Measurements from ENCODE around the gene OR9G1.

OR9G1 gene

DNA sequence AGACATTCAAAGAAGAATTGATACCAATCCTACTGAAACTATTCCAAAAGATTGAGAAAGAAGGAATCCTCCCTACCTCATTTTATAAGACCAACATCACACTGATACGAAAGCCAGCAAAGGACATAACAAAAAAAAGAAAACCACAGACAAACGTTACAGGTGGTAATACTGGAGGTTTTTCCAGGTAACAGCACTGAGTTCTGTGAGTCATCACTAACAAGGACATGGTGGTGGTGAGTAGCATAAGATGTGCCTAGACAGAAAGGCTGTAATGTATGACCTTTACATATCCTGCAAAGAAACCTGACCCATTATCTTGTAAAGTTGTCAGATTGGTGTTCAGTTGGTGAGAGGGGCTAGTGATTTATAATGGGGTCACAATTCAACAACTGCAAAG, 15.3 kb downstream of the OR9G1 start:
- no peaks in the 10 kb centered on the region for H3K4me1 ChIP-seq (ENCODE audit: insufficient read depth, low read length)
- no peak overlapping the region for H3K4me3 ChIP-seq (ENCODE audit: low read length)
- no peaks in the 10 kb centered on the region for H3K27me3 ChIP-seq (ENCODE audit: insufficient read depth, low read length)
- H3K9me3 ChIP-seq (ENCODE audit: insufficient read depth, low read depth, low read length), result no peaks in the 10 kb centered on the region
- H3K9ac ChIP-seq (ENCODE audit: low read depth, low read length), result no peak overlapping the region
- no peaks in the 10 kb centered on the region for H3K36me3 ChIP-seq (ENCODE audit: insufficient read depth, low read length)
- 88% methylated on average over 1 of the region's 2 CpGs for WGBS
- H3K27ac ChIP-seq (ENCODE audit: low read depth, low read length), result no peak overlapping the region

DNA sequence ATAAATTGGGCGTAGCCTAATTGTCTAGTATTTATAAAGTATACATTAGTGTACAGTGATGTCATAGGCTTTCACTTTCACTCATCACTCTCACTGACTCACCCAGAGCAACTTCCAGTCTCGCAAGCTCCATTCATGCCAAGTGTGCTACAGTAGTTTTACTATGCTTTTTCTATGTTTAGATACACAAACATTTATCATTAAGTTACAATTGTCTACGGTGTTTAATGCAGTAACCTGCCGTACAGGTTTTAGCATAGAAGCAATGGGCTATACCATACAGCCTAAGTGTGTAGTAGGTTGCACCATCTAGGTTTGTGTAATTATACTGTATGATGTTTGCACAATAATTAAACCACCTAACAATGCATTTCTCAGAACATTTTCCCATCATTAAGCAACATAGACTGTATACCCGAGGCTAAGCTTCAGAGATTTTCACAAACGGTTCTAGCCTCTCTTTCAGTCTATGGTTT, 17.5 kb downstream of the OR9G1 start:
- Histone ChIP-seq H3K9me3 (ENCODE audit: insufficient read depth, low read depth, low read length) (no peaks in the 10 kb centered on the region), H3K27me3 (ENCODE audit: insufficient read depth, low read length) (no peaks in the 10 kb centered on the region), H3K36me3 (ENCODE audit: insufficient read depth, low read length) (no peaks in the 10 kb centered on the region), H3K9ac (ENCODE audit: low read depth, low read length) (no peak overlapping the region), H3K4me1 (ENCODE audit: insufficient read depth, low read length) (no peaks in the 10 kb centered on the region), H3K27ac (ENCODE audit: low read depth, low read length) (no peak overlapping the region), H3K4me3 (ENCODE audit: low read length) (no peak overlapping the region)
- 94% methylated on average over 5 of the region's 6 CpGs for WGBS

DNA sequence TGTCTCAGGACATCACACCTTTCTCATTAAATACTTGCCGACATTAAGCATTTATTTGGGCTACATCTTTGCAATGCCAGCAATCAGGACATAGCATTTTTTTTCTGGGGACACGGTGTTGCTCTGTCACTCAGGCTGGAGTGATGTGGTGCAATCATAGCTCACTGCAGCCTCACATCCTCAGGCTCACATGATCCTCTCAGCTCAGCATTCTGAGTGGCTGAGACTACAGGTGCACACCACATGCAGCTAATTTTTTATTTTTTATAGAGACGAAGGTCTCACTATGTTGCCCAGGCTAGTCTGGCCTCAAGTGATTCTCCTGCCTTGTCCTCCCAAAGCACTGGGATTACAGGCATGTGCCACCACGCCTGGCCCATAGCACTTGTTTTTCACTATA, 21.6 kb downstream of the OR9G1 start:
- 88% methylated on average over 4 of the region's 4 CpGs for WGBS

DNA sequence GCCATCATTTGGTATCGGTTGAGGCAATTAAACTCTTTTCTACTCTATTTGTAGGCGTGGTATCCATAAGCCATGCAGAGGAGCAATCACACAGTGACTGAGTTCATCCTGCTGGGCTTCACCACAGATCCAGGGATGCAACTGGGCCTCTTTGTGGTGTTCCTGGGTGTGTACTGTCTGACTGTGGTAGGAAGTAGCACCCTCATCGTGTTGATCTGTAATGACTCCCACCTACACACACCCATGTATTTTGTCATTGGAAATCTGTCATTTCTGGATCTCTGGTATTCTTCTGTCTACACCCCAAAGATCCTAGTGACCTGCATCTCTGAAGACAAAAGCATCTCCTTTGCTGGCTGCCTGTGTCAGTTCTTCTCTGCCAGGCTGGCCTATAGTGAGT, 41.2 kb downstream of the OR9G1 start:
- 94% methylated on average over 3 of the region's 3 CpGs for WGBS

More for the DNA sequence above, 21.6 kb downstream of the OR9G1 start:
- H3K9me3 ChIP-seq (ENCODE audit: insufficient read depth, low read depth, low read length), result no peaks in the 10 kb centered on the region
- H3K4me1 ChIP-seq (ENCODE audit: insufficient read depth, low read length), result no peaks in the 10 kb centered on the region
- H3K36me3 ChIP-seq (ENCODE audit: insufficient read depth, low read length), result no peaks in the 10 kb centered on the region
- H3K9ac ChIP-seq (ENCODE audit: low read depth, low read length), result no peak overlapping the region
- no peak overlapping the region for H3K4me3 ChIP-seq (ENCODE audit: low read length)
- no peak overlapping the region for H3K27ac ChIP-seq (ENCODE audit: low read depth, low read length)
- H3K27me3 ChIP-seq (ENCODE audit: insufficient read depth, low read length), result no peaks in the 10 kb centered on the region

DNA sequence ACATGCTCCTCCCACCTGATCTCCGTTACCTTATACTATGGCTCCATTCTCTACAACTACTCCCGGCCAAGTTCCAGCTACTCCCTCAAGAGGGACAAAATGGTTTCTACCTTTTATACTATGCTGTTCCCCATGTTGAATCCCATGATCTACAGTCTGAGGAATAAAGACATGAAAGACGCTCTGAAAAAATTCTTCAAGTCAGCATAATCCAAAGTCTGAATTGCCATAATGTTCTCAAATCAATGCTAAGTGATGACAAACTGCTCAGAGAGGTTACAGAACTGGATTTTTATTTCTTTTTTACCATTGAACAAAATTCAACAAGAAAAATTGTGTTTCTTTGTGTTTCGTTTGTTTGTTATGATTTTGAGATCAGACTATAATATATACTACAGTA, 42.0 kb downstream of the OR9G1 start:
- no peaks in the 10 kb centered on the region for H3K4me1 ChIP-seq (ENCODE audit: insufficient read depth, low read length)
- no peak overlapping the region for H3K9ac ChIP-seq (ENCODE audit: low read depth, low read length)
- H3K9me3 ChIP-seq (ENCODE audit: insufficient read depth, low read depth, low read length), result no peaks in the 10 kb centered on the region
- no peak overlapping the region for H3K4me3 ChIP-seq (ENCODE audit: low read length)
- H3K27me3 ChIP-seq (ENCODE audit: insufficient read depth, low read length), result no peaks in the 10 kb centered on the region
- H3K27ac ChIP-seq (ENCODE audit: low read depth, low read length), result no peak overlapping the region
- WGBS, result 96% methylated on average over 3 of the region's 4 CpGs
- no peaks in the 10 kb centered on the region for H3K36me3 ChIP-seq (ENCODE audit: insufficient read depth, low read length)

More for the DNA sequence above, 41.2 kb downstream of the OR9G1 start:
- Histone ChIP-seq H3K4me1 (ENCODE audit: insufficient read depth, low read length) (no peaks in the 10 kb centered on the region), H3K4me3 (ENCODE audit: low read length) (no peak overlapping the region), H3K9ac (ENCODE audit: low read depth, low read length) (no peak overlapping the region), H3K9me3 (ENCODE audit: insufficient read depth, low read depth, low read length) (no peaks in the 10 kb centered on the region), H3K27ac (ENCODE audit: low read depth, low read length) (no peak overlapping the region), H3K36me3 (ENCODE audit: insufficient read depth, low read length) (no peaks in the 10 kb centered on the region), H3K27me3 (ENCODE audit: insufficient read depth, low read length) (no peaks in the 10 kb centered on the region)

DNA sequence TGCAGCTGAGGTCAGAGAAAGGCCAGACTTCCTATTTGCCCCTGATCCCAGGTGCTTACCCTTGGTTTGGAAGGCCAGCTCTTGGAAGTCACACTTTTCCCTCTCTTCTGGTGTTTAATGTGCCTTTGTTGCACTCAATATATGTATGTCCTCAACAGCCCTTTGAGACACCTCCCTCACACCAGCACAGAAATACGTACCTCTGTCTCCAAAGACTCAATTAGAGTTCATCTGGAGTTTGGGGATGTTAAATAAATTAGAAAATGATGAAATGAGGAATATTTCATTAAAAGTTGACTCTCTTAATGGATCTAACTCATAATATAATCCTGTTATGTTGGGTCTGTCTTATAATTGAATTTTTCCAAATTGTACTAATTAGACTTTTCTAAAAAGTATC, 49.7 kb downstream of the OR9G1 start, which contains the start of gene OR9G4:
TSS of gene OR9G4 (minus strand) at position 101 of the 400 bp plus-strand sequence. CDS start 4,931 bp downstream, outside the sequence.
- no CpG with 5 or more reads among the region's 1 CpG for WGBS
- no peak within 1 kb of the TSS for H3K4me3 ChIP-seq (ENCODE audit: low read length)

DNA sequence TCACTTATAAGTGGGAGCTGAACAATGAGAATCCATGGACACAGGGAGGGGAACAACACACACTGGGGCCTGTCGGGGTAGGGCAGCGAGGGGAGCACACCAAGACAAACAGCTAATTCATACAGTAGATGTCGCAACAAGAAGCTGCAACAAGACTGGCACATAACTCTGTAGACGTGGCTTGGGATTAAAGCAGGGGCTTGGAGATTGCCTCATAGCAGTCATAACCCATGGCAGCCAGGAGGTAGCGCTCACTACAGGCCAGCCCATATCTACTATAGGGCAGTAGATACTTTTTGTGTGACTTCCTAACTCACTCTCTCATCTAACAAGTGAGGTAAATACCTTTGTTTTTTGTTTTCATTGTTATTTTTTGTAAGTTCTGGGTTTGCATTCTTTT, 51.3 kb downstream of the OR9G1 start:
- H3K9ac ChIP-seq (ENCODE audit: low read depth, low read length), result no peak overlapping the region
- no peak overlapping the region for H3K27ac ChIP-seq (ENCODE audit: low read depth, low read length)
- H3K4me3 ChIP-seq (ENCODE audit: low read length), result no peak overlapping the region
- no peaks in the 10 kb centered on the region for H3K36me3 ChIP-seq (ENCODE audit: insufficient read depth, low read length)
- 94% methylated on average over 5 of the region's 5 CpGs for WGBS
- no peaks in the 10 kb centered on the region for H3K27me3 ChIP-seq (ENCODE audit: insufficient read depth, low read length)
- H3K4me1 ChIP-seq (ENCODE audit: insufficient read depth, low read length), result peaks cover 11% of the 10 kb centered on the region
- H3K9me3 ChIP-seq (ENCODE audit: insufficient read depth, low read depth, low read length), result no peaks in the 10 kb centered on the region

More for the DNA sequence above, 49.7 kb downstream of the OR9G1 start, which contains the start of gene OR9G4:
- Histone ChIP-seq H3K9me3 (ENCODE audit: insufficient read depth, low read depth, low read length) (no peaks in the 10 kb centered on the region), H3K4me1 (ENCODE audit: insufficient read depth, low read length) (no peaks in the 10 kb centered on the region), H3K36me3 (ENCODE audit: insufficient read depth, low read length) (no peaks in the 10 kb centered on the region), H3K27ac (ENCODE audit: low read depth, low read length) (no peak within 1 kb of the TSS), H3K9ac (ENCODE audit: low read depth, low read length) (no peak within 1 kb of the TSS), H3K27me3 (ENCODE audit: insufficient read depth, low read length) (no peaks in the 10 kb centered on the region)

DNA sequence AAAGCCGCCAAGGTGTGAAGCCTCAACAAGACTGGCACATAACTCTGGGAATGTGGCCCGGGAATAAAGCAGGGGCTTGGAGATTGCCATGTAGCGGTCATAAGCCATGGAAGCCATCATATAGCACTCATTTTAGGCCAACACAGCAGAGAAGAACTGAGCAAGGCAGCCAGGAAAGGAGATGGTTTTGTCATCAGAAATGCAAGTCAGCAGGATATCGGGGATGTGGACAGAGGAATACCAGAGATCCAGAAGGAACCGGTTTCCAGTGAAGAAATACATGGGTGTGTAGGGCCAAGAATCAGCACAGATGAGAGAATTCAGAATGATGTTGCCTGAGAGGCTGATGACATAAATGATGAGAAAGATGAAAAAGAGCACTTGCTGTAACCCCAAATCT, 52.6 kb downstream of the OR9G1 start:
- no peaks in the 10 kb centered on the region for H3K27me3 ChIP-seq (ENCODE audit: insufficient read depth, low read length)
- H3K27ac ChIP-seq (ENCODE audit: low read depth, low read length), result no peak overlapping the region
- H3K36me3 ChIP-seq (ENCODE audit: insufficient read depth, low read length), result no peaks in the 10 kb centered on the region
- H3K4me1 ChIP-seq (ENCODE audit: insufficient read depth, low read length), result peaks cover 15% of the 10 kb centered on the region
- no peak overlapping the region for H3K9ac ChIP-seq (ENCODE audit: low read depth, low read length)
- 89% methylated on average over 5 of the region's 5 CpGs for WGBS
- H3K9me3 ChIP-seq (ENCODE audit: insufficient read depth, low read depth, low read length), result no peaks in the 10 kb centered on the region
- H3K4me3 ChIP-seq (ENCODE audit: low read length), result no peak overlapping the region

All from HUES64 (cell line).